Activated naive CD8-positive, alpha-beta T cell (primary cell): Measurements from ENCODE around the gene PDGFRA.
"Not testable (repeated sequence)": the region's sequence is repeated elsewhere in the genome, so short reads cannot be mapped to it uniquely, and the experiment has no call there.

Experiments
- H3K27ac Mint-ChIP-seq: one replicate; pipeline ENCODE4 v1.8.0; 2021; ENCODE audit warnings: mixed read lengths
- H3K27me3 Mint-ChIP-seq: one replicate; pipeline ENCODE4 v1.8.0; 2021; ENCODE audit warnings: mixed read lengths
- H3K36me3 Mint-ChIP-seq: one replicate; pipeline ENCODE4 v1.8.0; 2021; ENCODE audit warnings: mixed read lengths
- H3K4me1 Mint-ChIP-seq: one replicate; pipeline ENCODE4 v1.8.0; 2021; ENCODE audit warnings: low read depth, mixed read lengths
- H3K4me3 Mint-ChIP-seq: one replicate; pipeline ENCODE4 v1.8.0; 2021; ENCODE audit warnings: mild to moderate bottlenecking, mixed read lengths
- H3K9me3 Mint-ChIP-seq: one replicate; pipeline ENCODE4 v1.8.0; 2021; ENCODE audit warnings: low read depth, mixed read lengths

PDGFRA gene

GRCh38 chr4:54315561-54316538 is 86.8 kb downstream of the PDGFRA start:
- H3K27me3 Mint-ChIP-seq: peaks cover 10% of the 10 kb centered on the region
- no peak overlapping the region for H3K4me3 Mint-ChIP-seq
- H3K36me3 Mint-ChIP-seq: no peaks in the 10 kb centered on the region
- no peaks in the 10 kb centered on the region for H3K4me1 Mint-ChIP-seq
- no peaks in the 10 kb centered on the region for H3K9me3 Mint-ChIP-seq
- H3K27ac Mint-ChIP-seq: no peak overlapping the region

GRCh38 chr4:54317690-54318089 is 88.6 kb downstream of the PDGFRA start:
- H3K4me1 Mint-ChIP-seq: no peaks in the 10 kb centered on the region
- H3K27me3 Mint-ChIP-seq: peaks cover 5% of the 10 kb centered on the region
- H3K36me3 Mint-ChIP-seq: no peaks in the 10 kb centered on the region
- no peak overlapping the region for H3K4me3 Mint-ChIP-seq
- H3K27ac Mint-ChIP-seq: no peak overlapping the region
- H3K9me3 Mint-ChIP-seq: no peaks in the 10 kb centered on the region

GRCh38 chr4:54318904-54319303 is 89.8 kb downstream of the PDGFRA start:
- Mint-ChIP-seq H3K4me1 (no peaks in the 10 kb centered on the region), H3K36me3 (no peaks in the 10 kb centered on the region), H3K4me3 (no peak overlapping the region), H3K27ac (no peak overlapping the region), H3K9me3 (no peaks in the 10 kb centered on the region), H3K27me3 (peaks cover 3% of the 10 kb centered on the region)

- H3K9me3 Mint-ChIP-seq: no peaks in the 10 kb centered on the region
- H3K4me1 Mint-ChIP-seq: no peaks in the 10 kb centered on the region
- no peaks in the 10 kb centered on the region for H3K27me3 Mint-ChIP-seq
- H3K27ac Mint-ChIP-seq: no peak overlapping the region
- H3K4me3 Mint-ChIP-seq: no peak overlapping the region
- H3K36me3 Mint-ChIP-seq: no peaks in the 10 kb centered on the region
Observed at GRCh38 chr4:54320826-54321685, 92.0 kb downstream of the PDGFRA start.

GRCh38 chr4:54322818-54323417 is 93.8 kb downstream of the PDGFRA start:
- peaks cover 3% of the 10 kb centered on the region for H3K36me3 Mint-ChIP-seq
- H3K27ac Mint-ChIP-seq: no peak overlapping the region
- no peaks in the 10 kb centered on the region for H3K9me3 Mint-ChIP-seq
- no peak overlapping the region for H3K4me3 Mint-ChIP-seq
- no peaks in the 10 kb centered on the region for H3K4me1 Mint-ChIP-seq
- no peaks in the 10 kb centered on the region for H3K27me3 Mint-ChIP-seq

GRCh38 chr4:54330896-54331295 is 101.8 kb downstream of the PDGFRA start:
- H3K4me3 Mint-ChIP-seq: no peak overlapping the region
- no peak overlapping the region for H3K27ac Mint-ChIP-seq
- H3K9me3 Mint-ChIP-seq: no peaks in the 10 kb centered on the region
- H3K36me3 Mint-ChIP-seq: peaks cover 3% of the 10 kb centered on the region
- no peaks in the 10 kb centered on the region for H3K4me1 Mint-ChIP-seq
- peaks cover 1% of the 10 kb centered on the region for H3K27me3 Mint-ChIP-seq

GRCh38 chr4:54332542-54332941 is 103.4 kb downstream of the PDGFRA start:
- Mint-ChIP-seq H3K27ac (no peak overlapping the region), H3K36me3 (no peaks in the 10 kb centered on the region), H3K9me3 (no peaks in the 10 kb centered on the region), H3K4me3 (no peak overlapping the region), H3K27me3 (peaks cover 3% of the 10 kb centered on the region), H3K4me1 (no peaks in the 10 kb centered on the region)

- no peak overlapping the region for H3K4me3 Mint-ChIP-seq
- H3K4me1 Mint-ChIP-seq: no peaks in the 10 kb centered on the region
- peaks cover 6% of the 10 kb centered on the region for H3K27me3 Mint-ChIP-seq
- no peak overlapping the region for H3K27ac Mint-ChIP-seq
- H3K36me3 Mint-ChIP-seq: no peaks in the 10 kb centered on the region
- H3K9me3 Mint-ChIP-seq: no peaks in the 10 kb centered on the region
Observed at GRCh38 chr4:54333657-54334056, 104.6 kb downstream of the PDGFRA start.

- not testable (repeated sequence) for H3K4me3 Mint-ChIP-seq, H3K9me3 Mint-ChIP-seq, H3K4me1 Mint-ChIP-seq, H3K27ac Mint-ChIP-seq, H3K27me3 Mint-ChIP-seq, H3K36me3 Mint-ChIP-seq
Observed at GRCh38 chr4:54334769-54335168, 105.7 kb downstream of the PDGFRA start.

- Mint-ChIP-seq H3K9me3 (no peaks in the 10 kb centered on the region), H3K4me1 (no peaks in the 10 kb centered on the region), H3K27ac (no peak overlapping the region), H3K4me3 (no peak overlapping the region), H3K36me3 (no peaks in the 10 kb centered on the region), H3K27me3 (peaks cover 8% of the 10 kb centered on the region)
Observed at GRCh38 chr4:54337009-54337408, 107.9 kb downstream of the PDGFRA start.

GRCh38 chr4:54342067-54342466 is 113.0 kb downstream of the PDGFRA start:
- H3K27ac Mint-ChIP-seq, H3K36me3 Mint-ChIP-seq, H3K4me3 Mint-ChIP-seq: not testable (repeated sequence)

More at GRCh38 chr4:54342067-54342466, 113.0 kb downstream of the PDGFRA start:
- H3K27me3 Mint-ChIP-seq, H3K9me3 Mint-ChIP-seq, H3K4me1 Mint-ChIP-seq: not testable (repeated sequence)
